ENCODE results near the gene NXF1. TPM values are rescaled to one million over a fixed set of nuclear protein-coding genes. Genes with fewer than 3 reads are reported as not detected.

The NXF1 gene
- total and polyA plus RNA-seq, 2 of the 8 experiments (the other 6 are each of a cell fraction or from before 2014, with no cell fraction given) = 48.1 to 49.8 TPM

- POLR2A ChIA-PET (ENCODE audit: partially characterized antibody) = interaction anchor here (0.6 to 3.9 kb wide), 16 partner anchors 12 to 103 kb away, joined by 3 to 22 read pairs (median 4); partner anchors contain the start of genes BSCL2, GNG3, POLR2G and TMEM179B
- no peak for FAIRE-seq
- TF ChIP-seq CREB1 (IDR thresholded peaks at IDR 0.05) = no peak
- TF ChIP-seq CBX8 (IDR thresholded peaks at IDR 0.05; ENCODE audit: borderline replicate concordance, low read depth, low read length) = no peak
Measured at GRCh38 chr11:62774407-62774806, 30.8 kb downstream of the NXF1 start.

More at GRCh38 chr11:62774407-62774806, 30.8 kb downstream of the NXF1 start:
- Histone ChIP-seq H3K36me3 (ENCODE audit: control insufficient read depth in 2 of 4, insufficient read depth in 4 of 4, low read length in 3 of 4) (peaks cover 7 to 21% (median 13%) of the 10 kb centered on the region in 4 experiments; a peak in 7 of 8 replicates), H3K79me2 (ENCODE audit: control insufficient read depth in 1 of 2, insufficient read depth in 2 of 2, low read length in 2 of 2) (peaks cover 0 to 19% of the 10 kb centered on the region in 2 experiments; a peak in 2 of 4 replicates), H2BK5ac (ENCODE audit: low read depth, low read length) (no peak overlapping the region), H3K27me3 (replicated peaks in 1 of 4; ENCODE audit: control insufficient read depth in 3 of 4, extremely low read depth in 1 of 4, insufficient read depth in 3 of 4, low read length in 3 of 4) (no peaks in the 10 kb centered on the region), H2BK120ac (replicated peaks; ENCODE audit: low read depth, low read length) (no peak overlapping the region), H2BK12ac (ENCODE audit: low read depth, low read length) (no peak overlapping the region), H3K4ac (replicated peaks; ENCODE audit: insufficient read length, low read depth, low read length) (no peak overlapping the region), H2AFZ (ENCODE audit: low read length) (no peak overlapping the region), H3K23me2 (ENCODE audit: low read depth, low read length) (peaks cover 3% of the 10 kb centered on the region), H3K4me1 (replicated peaks in 1 of 4; ENCODE audit: control insufficient read depth in 3 of 4, insufficient read depth in 4 of 4, low read length in 3 of 4) (peaks cover 0 to 9% (median 5%) of the 10 kb centered on the region in 4 experiments; a peak in 6 of 7 replicates), H2AK5ac (ENCODE audit: low read depth, low read length) (no peak overlapping the region), H3K9ac (replicated peaks in 1 of 4; ENCODE audit: extremely low read depth in 1 of 4, low read depth in 3 of 4, low read length in 3 of 4) (no peak overlapping the region), H2BK20ac (ENCODE audit: low read length) (no peak overlapping the region), H3K9me3 (ENCODE audit: insufficient read depth in 2 of 2, low read depth in 1 of 2, low read length in 1 of 2) (no peaks in the 10 kb centered on the region), H3K18ac (ENCODE audit: extremely low read depth, low read length) (no peak overlapping the region), H3K4me2 (ENCODE audit: insufficient read depth in 1 of 2, low read depth in 2 of 2, low read length in 2 of 2) (no peak overlapping the region), H4K5ac (ENCODE audit: insufficient read length, low read depth, low read length) (no peak overlapping the region), H3K79me1 (ENCODE audit: low read depth, low read length) (peaks cover 6% of the 10 kb centered on the region; the same call in 1 of the 2 replicates), H3K56ac (replicated peaks; ENCODE audit: insufficient read length, low read depth, low read length) (no peak overlapping the region), H4K20me1 (replicated peaks in 1 of 2; ENCODE audit: control insufficient read depth in 1 of 2, insufficient read depth in 2 of 2, low read length in 2 of 2) (peaks cover 0 to 3% of the 10 kb centered on the region in 2 experiments), H4K91ac (replicated peaks; ENCODE audit: insufficient read length, low read length) (no peak overlapping the region), H3K27ac (ENCODE audit: low read depth, low read length) (no peak overlapping the region), H3K23ac (ENCODE audit: insufficient read length) (no peak overlapping the region), H3K14ac (ENCODE audit: insufficient read length) (no peak overlapping the region), H4K8ac (ENCODE audit: extremely low read depth, insufficient read depth, low read length) (no peak overlapping the region), H2BK15ac (ENCODE audit: low read length) (no peak overlapping the region), H3K4me3 (ENCODE audit: extremely low read depth in 1 of 4, insufficient read depth in 2 of 4, low read depth in 3 of 4, low read length in 4 of 4) (no peak overlapping the region)
- WGBS, 2 experiments (ENCODE audit: extremely low coverage in 1 of 2, insufficient coverage in 1 of 2, insufficient read length in 1 of 2, insufficient replicate concordance in 2 of 2, low coverage in 1 of 2, low lambda C conversion rate in 2 of 2, missing lambda C conversion rate in 1 of 2) = 92% methylated on average over 6 of the region's 6 CpGs; no CpG with 5 or more reads in 1 of the 2 experiments
- CTCF ChIA-PET (ENCODE audit: partially characterized antibody) = interaction anchor here (0.7 to 10.2 kb wide), 7 partner anchors 11 to 85 kb away, joined by 3 to 94 read pairs (median 3); partner anchors contain the start of genes TMEM179B and ZBTB3
- no peak for DNase-seq (ENCODE audit: low read depth in 1 of 2, low spot score in 2 of 2)

Data from H1 (cell line).